ENCODE data around the gene IL2RA. TPM values are rescaled to one million over a fixed set of nuclear protein-coding genes. Genes with fewer than 3 reads are reported as not detected.
"Not testable (repeated sequence)": the region's sequence is repeated elsewhere in the genome, so short reads cannot be mapped to it uniquely, and the experiment has no call there.

Gene IL2RA
- total RNA-seq, 1 experiment from 2014 or later, result not detected

DNA sequence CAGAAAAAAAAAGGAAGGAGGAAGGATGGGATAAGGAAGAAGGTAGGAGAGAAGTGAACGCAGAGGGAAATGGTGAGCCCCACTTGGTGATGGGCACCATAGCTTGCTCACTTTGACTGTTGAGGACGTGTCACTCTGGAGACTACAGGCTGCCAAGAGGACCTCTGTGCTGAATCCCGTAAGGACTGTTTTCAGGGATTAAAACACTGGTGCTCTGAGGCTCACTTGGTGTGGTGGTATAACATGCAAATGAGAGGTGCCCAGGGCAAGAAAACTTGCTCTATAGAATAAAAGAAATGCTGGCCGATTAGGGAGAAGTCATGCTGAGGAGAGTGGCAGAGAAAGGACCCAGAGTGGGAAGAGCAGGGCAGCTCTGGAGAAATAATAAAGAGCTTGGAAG is 5.3 kb upstream of the IL2RA start:
- H4K20me1 ChIP-seq (ENCODE audit: insufficient read depth, low read depth, low read length), result no peaks in the 10 kb centered on the region

DNA sequence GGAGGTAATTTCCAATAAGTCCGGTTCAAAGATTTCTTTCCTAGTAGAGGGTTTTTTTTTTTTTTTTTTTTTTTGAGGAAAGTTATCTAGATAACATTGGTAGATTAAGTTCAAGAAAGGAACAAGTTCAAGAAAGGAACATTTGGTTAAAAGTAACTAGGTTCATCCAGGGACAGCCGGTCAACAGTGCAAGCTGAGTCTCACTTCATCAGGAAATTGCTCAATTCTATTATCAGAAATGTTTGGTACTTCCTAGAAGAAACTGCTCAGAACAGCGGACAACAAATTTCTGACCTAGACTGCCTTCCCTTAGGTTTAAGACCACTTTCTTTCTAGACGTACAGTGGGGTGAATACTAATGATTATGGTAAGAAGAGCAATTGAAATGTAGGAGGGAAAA is 3.7 kb upstream of the IL2RA start:
- Histone ChIP-seq H3K9ac (ENCODE audit: low read length) (no peak overlapping the region), H3K79me2 (ENCODE audit: low read length) (no peaks in the 10 kb centered on the region), H3K36me3 (ENCODE audit: insufficient read depth, low read length) (no peaks in the 10 kb centered on the region), H4K20me1 (ENCODE audit: insufficient read depth, low read depth, low read length) (no peaks in the 10 kb centered on the region), H3K4me2 (ENCODE audit: low read depth, low read length, poor library complexity, severe bottlenecking) (no peak overlapping the region), H3K4me1 (ENCODE audit: low read length) (peaks cover 8% of the 10 kb centered on the region), H3K27me3 (ENCODE audit: low read length) (no peaks in the 10 kb centered on the region), H3K27ac (ENCODE audit: low read length) (no peak overlapping the region), H3K4me3 (ENCODE audit: low read length) (no peak overlapping the region), H3K9me2 (replicated peaks; ENCODE audit: insufficient read depth, low read length) (no peaks in the 10 kb centered on the region), H3K9me3 (ENCODE audit: low read length) (no peaks in the 10 kb centered on the region), H2AFZ (ENCODE audit: low read length) (no peak overlapping the region)
- peak; percentile 12 for DNase-seq

More for the DNA sequence above, 5.3 kb upstream of the IL2RA start:
- no peaks in the 10 kb centered on the region for H3K36me3 ChIP-seq (ENCODE audit: insufficient read depth, low read length)
- H3K9me2 ChIP-seq (replicated peaks; ENCODE audit: insufficient read depth, low read length), result no peaks in the 10 kb centered on the region
- H3K27me3 ChIP-seq (ENCODE audit: low read length), result no peaks in the 10 kb centered on the region
- DNase-seq, result peak; percentile 2
- no peak overlapping the region for H3K27ac ChIP-seq (ENCODE audit: low read length)
- no peak overlapping the region for H3K4me2 ChIP-seq (ENCODE audit: low read depth, low read length, poor library complexity, severe bottlenecking)
- no peaks in the 10 kb centered on the region for H3K9me3 ChIP-seq (ENCODE audit: low read length)
- no peak overlapping the region for H3K4me3 ChIP-seq (ENCODE audit: low read length)
- H3K79me2 ChIP-seq (ENCODE audit: low read length), result no peaks in the 10 kb centered on the region
- H3K9ac ChIP-seq (ENCODE audit: low read length), result no peak overlapping the region
- no peaks in the 10 kb centered on the region for H3K4me1 ChIP-seq (ENCODE audit: low read length)
- no peak overlapping the region for H2AFZ ChIP-seq (ENCODE audit: low read length)

DNA sequence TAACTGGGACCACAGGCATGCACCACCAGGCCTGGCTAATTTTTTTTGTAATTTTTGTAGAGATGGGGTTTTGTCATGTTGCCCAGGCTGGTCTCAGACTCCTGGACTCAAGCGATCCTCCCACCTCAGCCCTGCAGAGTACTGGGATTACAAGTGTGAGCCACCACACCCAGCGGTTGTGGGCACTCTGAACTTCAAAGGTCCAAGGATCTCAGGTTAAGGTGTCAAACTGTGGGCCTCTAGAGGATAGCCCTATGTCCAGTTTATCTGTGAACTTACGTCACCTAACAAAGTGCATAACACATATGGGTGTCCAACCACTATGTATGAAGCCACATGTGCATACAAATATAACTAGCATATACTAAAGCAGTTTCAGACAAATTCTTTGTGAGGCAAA is 3.2 kb upstream of the IL2RA start:
- H3K9me2 ChIP-seq (replicated peaks; ENCODE audit: insufficient read depth, low read length), result no peaks in the 10 kb centered on the region
- DNase-seq, result no peak
- H3K4me1 ChIP-seq (ENCODE audit: low read length), result peaks cover 8% of the 10 kb centered on the region
- H2AFZ ChIP-seq (ENCODE audit: low read length), result no peak overlapping the region
- H3K27me3 ChIP-seq (ENCODE audit: low read length), result no peaks in the 10 kb centered on the region
- H3K27ac ChIP-seq (ENCODE audit: low read length), result no peak overlapping the region
- no peaks in the 10 kb centered on the region for H3K36me3 ChIP-seq (ENCODE audit: insufficient read depth, low read length)
- H3K79me2 ChIP-seq (ENCODE audit: low read length), result no peaks in the 10 kb centered on the region
- H3K9me3 ChIP-seq (ENCODE audit: low read length), result no peaks in the 10 kb centered on the region
- H3K4me2 ChIP-seq (ENCODE audit: low read depth, low read length, poor library complexity, severe bottlenecking), result no peak overlapping the region
- H3K9ac ChIP-seq (ENCODE audit: low read length), result no peak overlapping the region
- H3K4me3 ChIP-seq (ENCODE audit: low read length), result no peak overlapping the region
- H4K20me1 ChIP-seq (ENCODE audit: insufficient read depth, low read depth, low read length), result no peaks in the 10 kb centered on the region

DNA sequence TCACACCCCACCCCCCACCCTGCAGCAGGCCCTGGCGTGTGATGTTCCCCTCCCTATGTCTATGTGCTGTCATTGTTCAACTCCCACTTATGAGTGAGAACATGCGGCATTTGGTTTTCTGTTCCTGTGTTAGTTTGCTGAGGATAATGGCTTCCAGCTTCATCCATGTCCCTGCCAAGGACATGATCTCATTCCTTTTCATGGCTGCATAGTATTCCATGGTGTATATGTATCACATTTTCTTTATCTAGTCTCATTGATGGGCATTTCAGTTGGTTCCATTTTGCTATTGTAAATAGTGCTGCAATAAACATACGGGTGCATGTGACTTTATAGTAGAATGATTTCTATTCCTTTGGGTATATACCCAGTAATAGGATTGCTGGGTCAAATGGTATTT is 2.6 kb upstream of the IL2RA start:
- not testable (repeated sequence) for H3K4me3 ChIP-seq (ENCODE audit: low read length); H3K4me2 ChIP-seq (ENCODE audit: low read depth, low read length, poor library complexity, severe bottlenecking); H3K27me3 ChIP-seq (ENCODE audit: low read length); H3K9me2 ChIP-seq (replicated peaks; ENCODE audit: insufficient read depth, low read length); H4K20me1 ChIP-seq (ENCODE audit: insufficient read depth, low read depth, low read length); H3K4me1 ChIP-seq (ENCODE audit: low read length); H3K9ac ChIP-seq (ENCODE audit: low read length); H3K9me3 ChIP-seq (ENCODE audit: low read length); H3K79me2 ChIP-seq (ENCODE audit: low read length); H3K36me3 ChIP-seq (ENCODE audit: insufficient read depth, low read length); H2AFZ ChIP-seq (ENCODE audit: low read length); H3K27ac ChIP-seq (ENCODE audit: low read length)
- DNase-seq, result peak; percentile 27

DNA sequence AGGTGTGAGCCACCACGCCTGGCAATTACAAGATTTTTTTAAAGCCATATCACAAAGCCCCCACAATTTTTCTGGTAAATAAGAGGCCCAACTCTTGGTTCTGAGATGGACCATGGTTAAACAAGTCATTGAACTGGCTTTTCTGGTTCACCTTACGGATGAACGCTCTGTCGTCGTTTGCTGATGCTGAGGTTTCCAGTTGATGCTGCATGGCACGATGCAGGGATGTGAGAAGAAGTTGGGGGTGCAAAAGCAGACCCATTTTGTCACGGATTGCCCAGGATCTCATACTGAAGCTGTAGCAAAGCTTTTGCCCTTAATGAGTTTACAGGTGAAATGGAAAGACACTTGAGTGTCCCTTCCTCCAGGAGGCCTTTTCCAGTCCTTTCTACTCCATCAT is 2.0 kb upstream of the IL2RA start:
- no peaks in the 10 kb centered on the region for H3K79me2 ChIP-seq (ENCODE audit: low read length)
- H3K9me2 ChIP-seq (replicated peaks; ENCODE audit: insufficient read depth, low read length), result no peaks in the 10 kb centered on the region
- no peaks in the 10 kb centered on the region for H4K20me1 ChIP-seq (ENCODE audit: insufficient read depth, low read depth, low read length)
- H3K9ac ChIP-seq (ENCODE audit: low read length), result no peak overlapping the region
- DNase-seq, result peak; percentile 28
- no peak overlapping the region for H3K27ac ChIP-seq (ENCODE audit: low read length)
- H3K4me3 ChIP-seq (ENCODE audit: low read length), result no peak overlapping the region
- no peak overlapping the region for H2AFZ ChIP-seq (ENCODE audit: low read length)
- peaks cover 8% of the 10 kb centered on the region for H3K4me1 ChIP-seq (ENCODE audit: low read length)
- no peaks in the 10 kb centered on the region for H3K36me3 ChIP-seq (ENCODE audit: insufficient read depth, low read length)
- no peak overlapping the region for H3K4me2 ChIP-seq (ENCODE audit: low read depth, low read length, poor library complexity, severe bottlenecking)
- H3K9me3 ChIP-seq (ENCODE audit: low read length), result no peaks in the 10 kb centered on the region
- no peaks in the 10 kb centered on the region for H3K27me3 ChIP-seq (ENCODE audit: low read length)

DNA sequence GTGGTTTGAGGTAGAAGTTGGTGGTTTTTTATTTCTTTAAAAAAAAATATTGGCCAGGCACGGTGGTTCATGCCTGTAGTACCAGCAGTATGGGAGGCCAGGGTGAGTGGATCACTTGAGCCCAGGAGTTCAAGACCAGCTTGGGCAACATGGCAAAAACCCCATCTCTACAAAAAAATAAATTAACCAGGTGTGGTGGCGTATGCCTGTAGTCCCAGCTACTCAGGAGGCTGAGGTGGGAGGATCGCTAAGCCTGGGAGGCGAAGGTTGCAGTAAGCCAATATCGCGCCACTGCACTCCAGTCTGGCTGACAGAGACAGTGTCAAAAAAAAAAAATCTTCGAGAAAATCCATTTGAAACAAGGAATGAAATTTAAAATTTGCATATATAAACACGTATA is 1.1 kb downstream of the IL2RA start:
- Histone ChIP-seq H3K4me2 (ENCODE audit: low read depth, low read length, poor library complexity, severe bottlenecking) (no peak overlapping the region), H3K27me3 (ENCODE audit: low read length) (no peaks in the 10 kb centered on the region), H3K9me3 (ENCODE audit: low read length) (no peaks in the 10 kb centered on the region), H3K9me2 (replicated peaks; ENCODE audit: insufficient read depth, low read length) (no peaks in the 10 kb centered on the region), H3K27ac (ENCODE audit: low read length) (no peak overlapping the region), H3K4me3 (ENCODE audit: low read length) (no peak overlapping the region), H3K4me1 (ENCODE audit: low read length) (peaks cover 8% of the 10 kb centered on the region), H2AFZ (ENCODE audit: low read length) (no peak overlapping the region), H3K36me3 (ENCODE audit: insufficient read depth, low read length) (no peaks in the 10 kb centered on the region), H4K20me1 (ENCODE audit: insufficient read depth, low read depth, low read length) (no peaks in the 10 kb centered on the region), H3K79me2 (ENCODE audit: low read length) (no peaks in the 10 kb centered on the region), H3K9ac (ENCODE audit: low read length) (no peak overlapping the region)
- no peak for DNase-seq

DNA sequence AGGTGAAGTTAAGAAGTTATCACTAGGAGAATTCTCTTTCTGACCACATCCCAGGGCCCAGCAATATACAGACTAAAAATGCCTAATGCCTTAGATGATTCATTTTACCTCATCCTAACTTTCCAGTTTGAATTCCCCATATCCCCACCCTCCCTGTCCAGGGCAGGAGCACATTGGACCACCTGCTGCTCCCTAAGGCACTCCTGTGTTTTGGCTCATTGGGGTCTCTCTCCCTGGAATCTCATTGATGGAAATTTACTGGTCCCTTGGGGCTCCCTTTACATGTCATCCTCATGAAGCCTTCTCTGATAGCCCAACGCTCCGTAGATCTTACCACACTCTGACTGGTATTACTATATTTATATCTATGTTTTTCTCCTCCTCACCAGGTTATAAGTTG is 2.7 kb downstream of the IL2RA start:
- H3K4me2 ChIP-seq (ENCODE audit: low read depth, low read length, poor library complexity, severe bottlenecking), result no peak overlapping the region

DNA sequence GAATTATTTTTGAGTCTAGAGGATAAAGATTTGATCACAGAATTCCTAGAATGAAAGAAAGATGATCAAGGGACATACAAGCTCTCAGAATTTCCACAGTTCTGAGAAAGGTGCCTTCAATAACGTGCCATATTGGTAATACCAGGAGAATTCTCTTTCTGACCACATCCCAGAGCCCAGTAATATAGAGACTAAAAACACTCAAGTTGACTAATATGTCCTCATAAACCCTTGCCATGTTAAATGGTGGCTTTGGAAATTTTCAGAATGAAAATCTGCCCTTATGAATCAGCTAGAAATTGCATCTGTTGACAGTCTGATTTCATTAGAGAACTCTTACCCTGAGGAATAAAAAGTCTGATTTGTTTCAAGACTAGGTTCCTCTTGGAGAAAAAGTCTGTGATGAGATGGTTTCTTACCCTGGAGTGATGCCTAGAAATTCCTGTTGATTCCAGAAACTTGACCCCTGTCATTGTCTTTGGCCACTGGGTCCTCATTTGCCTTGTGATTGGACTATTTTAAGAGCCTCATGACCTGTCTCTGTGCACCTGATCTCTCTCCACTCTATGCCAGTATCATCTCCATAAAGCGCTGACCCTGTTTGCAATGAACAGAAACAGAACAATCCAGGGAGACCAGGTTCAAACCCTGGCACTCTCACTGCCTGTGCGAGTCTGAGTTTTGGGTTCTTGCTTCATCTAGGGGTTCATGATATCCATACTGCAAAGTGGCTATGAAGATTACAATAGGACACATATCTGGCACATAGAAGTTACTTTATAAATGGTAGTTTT is 3.3 kb downstream of the IL2RA start:
- Histone ChIP-seq H2AFZ (ENCODE audit: low read length) (no peak overlapping the region), H3K9me3 (ENCODE audit: low read length) (no peaks in the 10 kb centered on the region), H3K4me1 (ENCODE audit: low read length) (peaks cover 8% of the 10 kb centered on the region), H3K9ac (ENCODE audit: low read length) (no peak overlapping the region), H3K9me2 (replicated peaks; ENCODE audit: insufficient read depth, low read length) (no peaks in the 10 kb centered on the region), H4K20me1 (ENCODE audit: insufficient read depth, low read depth, low read length) (no peaks in the 10 kb centered on the region), H3K36me3 (ENCODE audit: insufficient read depth, low read length) (no peaks in the 10 kb centered on the region), H3K27ac (ENCODE audit: low read length) (no peak overlapping the region), H3K79me2 (ENCODE audit: low read length) (no peaks in the 10 kb centered on the region), H3K27me3 (ENCODE audit: low read length) (no peaks in the 10 kb centered on the region), H3K4me2 (ENCODE audit: low read depth, low read length, poor library complexity, severe bottlenecking) (no peak overlapping the region), H3K4me3 (ENCODE audit: low read length) (no peak overlapping the region)
- peak; percentile 15 for DNase-seq

More for the DNA sequence above, 2.7 kb downstream of the IL2RA start:
- Histone ChIP-seq H3K4me1 (ENCODE audit: low read length) (peaks cover 8% of the 10 kb centered on the region), H3K27me3 (ENCODE audit: low read length) (no peaks in the 10 kb centered on the region), H3K9me3 (ENCODE audit: low read length) (no peaks in the 10 kb centered on the region), H3K36me3 (ENCODE audit: insufficient read depth, low read length) (no peaks in the 10 kb centered on the region), H3K4me3 (ENCODE audit: low read length) (no peak overlapping the region), H4K20me1 (ENCODE audit: insufficient read depth, low read depth, low read length) (no peaks in the 10 kb centered on the region), H3K27ac (ENCODE audit: low read length) (no peak overlapping the region), H3K79me2 (ENCODE audit: low read length) (no peaks in the 10 kb centered on the region), H2AFZ (ENCODE audit: low read length) (no peak overlapping the region), H3K9me2 (replicated peaks; ENCODE audit: insufficient read depth, low read length) (no peaks in the 10 kb centered on the region), H3K9ac (ENCODE audit: low read length) (no peak overlapping the region)
- DNase-seq, result no peak
